GM19023 (cell line): ENCODE data around the gene CLDN7.
"Not testable (repeated sequence)": the region's sequence is repeated elsewhere in the genome, so short reads cannot be mapped to it uniquely, and the experiment has no call there.

Source experiments
- ATAC-seq: cut with Tn5 transposase; IDR thresholded peaks from one replicate; pipeline ENCODE4 v1.9.1; 2021; ENCODE audit warnings: mild to moderate bottlenecking, moderate library complexity; ENCODE audit not compliant: unreplicated experiment

The CLDN7 gene

GRCh38 chr17:7256766-7257456 lies 5.4 kb downstream of the CLDN7 start:
- ATAC-seq, result no peak

- no peak for ATAC-seq
Measured at GRCh38 chr17:7254511-7254910, 7.8 kb downstream of the CLDN7 start.

GRCh38 chr17:7253082-7253481 lies 9.2 kb downstream of the CLDN7 start:
- ATAC-seq, result no peak

GRCh38 chr17:7252176-7253043 lies 9.9 kb downstream of the CLDN7 start, which contains the start of gene ELP5:
Gene ELP5, plus strand, starts transcription at chr17:7252215. Its CDS starts 336 bp downstream, at chr17:7252551.
- ATAC-seq, result peak; percentile 60

GRCh38 chr17:7251661-7252175 lies 10.6 kb downstream of the CLDN7 start, which contains the start of gene CTDNEP1:
Gene CTDNEP1, minus strand, starts transcription at chr17:7251734. Its CDS starts 438 bp downstream, at chr17:7251296.
- peak; percentile 84 for ATAC-seq

GRCh38 chr17:7250695-7251627 lies 11.3 kb downstream of the CLDN7 start:
- ATAC-seq, result no peak

GRCh38 chr17:7249830-7250229 lies 12.4 kb downstream of the CLDN7 start:
- no peak for ATAC-seq

- no peak for ATAC-seq
Measured at GRCh38 chr17:7249214-7249613, 13.1 kb downstream of the CLDN7 start.

- ATAC-seq, result no peak
Measured at GRCh38 chr17:7248796-7249195, 13.5 kb downstream of the CLDN7 start.

- no peak for ATAC-seq
Measured at GRCh38 chr17:7246779-7247178, 15.5 kb downstream of the CLDN7 start.

GRCh38 chr17:7243838-7244237 lies 18.4 kb downstream of the CLDN7 start:
- not testable (repeated sequence) for ATAC-seq

- ATAC-seq, result no peak
Measured at GRCh38 chr17:7243453-7243729, 18.9 kb downstream of the CLDN7 start.

GRCh38 chr17:7242717-7243452 lies 19.4 kb downstream of the CLDN7 start:
- ATAC-seq, result peak; percentile 41

GRCh38 chr17:7241783-7242716 lies 20.2 kb downstream of the CLDN7 start, which contains the start of gene GABARAP:
Gene GABARAP, minus strand, starts transcription at chr17:7242449. Its CDS starts 119 bp downstream, at chr17:7242330.
- ATAC-seq, result peak; percentile 39

GRCh38 chr17:7241090-7241733 lies 21.1 kb downstream of the CLDN7 start:
- ATAC-seq, result no peak

GRCh38 chr17:7240375-7240774 lies 21.9 kb downstream of the CLDN7 start:
- ATAC-seq, result no peak

GRCh38 chr17:7239091-7240027 lies 22.9 kb downstream of the CLDN7 start, which contains the start of gene PHF23:
Gene PHF23, minus strand, starts transcription at chr17:7239457. Its CDS starts 178 bp downstream, at chr17:7239279.
- ATAC-seq, result peak; percentile 41
